Fibroblast of the conjunctiva (primary cell): ENCODE measurements around the gene NDUFV2.
A peak's percentile ranks its signal among the peaks of the same experiment; 100 is the strongest.
"Not testable (repeated sequence)": the region's sequence is repeated elsewhere in the genome, so short reads cannot be mapped to it uniquely, and the experiment has no call there.

Source experiments
- DNase-seq: peaks from one replicate; pipeline ENCODE4 v3.0.0-alpha.2; 2010; ENCODE audit warnings: low read depth

The NDUFV2 gene

DNA sequence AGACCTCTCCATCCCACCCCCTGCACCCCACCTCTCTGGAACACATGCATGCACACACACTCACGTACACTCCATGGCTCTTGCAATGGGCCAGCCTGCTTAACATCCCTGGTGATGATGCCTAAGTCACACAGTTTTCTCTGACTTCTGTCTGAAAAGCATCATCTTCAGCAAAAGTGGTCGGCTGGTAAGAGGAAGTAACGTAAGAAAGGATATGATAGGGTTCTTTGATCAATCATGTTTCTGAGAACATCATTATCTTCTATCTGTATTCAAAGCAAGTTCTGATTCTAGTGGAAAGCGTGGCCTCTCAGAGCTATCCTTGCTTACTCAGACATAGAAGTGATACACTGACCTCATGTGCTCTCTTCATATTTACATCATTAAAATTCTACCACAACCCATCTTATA, 11.4 kb upstream of the NDUFV2 start:
- DNase-seq, result no peak

DNA sequence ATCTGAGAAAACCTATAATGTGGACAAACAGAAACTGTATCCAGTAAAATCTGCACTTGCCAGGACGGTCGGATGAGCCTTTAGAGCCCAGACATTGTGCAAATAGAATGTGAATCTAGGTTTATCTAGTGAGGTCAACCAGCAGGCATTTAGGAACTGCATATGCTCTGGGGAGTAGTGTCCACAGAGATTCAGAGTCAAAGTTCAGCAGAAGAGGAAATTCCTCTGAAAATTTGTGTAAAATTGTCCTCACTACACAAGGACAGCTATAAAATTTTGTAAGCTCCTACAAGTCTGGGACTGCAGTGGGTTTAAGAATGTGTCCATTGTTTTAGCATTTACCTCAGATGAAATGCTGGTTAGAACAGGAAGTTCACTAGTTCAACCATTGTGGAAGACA, 9.8 kb upstream of the NDUFV2 start:
- no peak for DNase-seq

DNA sequence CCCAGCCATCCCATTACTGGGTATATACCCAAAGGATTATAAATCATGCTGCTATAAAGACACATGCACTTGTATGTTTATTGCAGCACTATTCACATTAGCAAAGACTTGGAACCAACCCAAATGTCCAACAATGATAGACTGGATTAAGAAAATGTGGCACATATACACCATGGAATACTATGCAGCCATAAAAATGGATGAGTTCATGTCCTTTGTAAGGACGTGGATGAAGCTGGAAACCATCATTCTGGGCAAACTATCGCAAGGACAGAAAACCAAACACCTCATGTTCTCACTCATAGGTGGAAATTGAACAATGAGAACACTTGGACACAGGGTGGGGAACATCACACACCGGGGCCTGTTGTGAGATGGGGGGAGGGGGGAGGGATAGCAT, 9.4 kb upstream of the NDUFV2 start:
- not testable (repeated sequence) for DNase-seq

DNA sequence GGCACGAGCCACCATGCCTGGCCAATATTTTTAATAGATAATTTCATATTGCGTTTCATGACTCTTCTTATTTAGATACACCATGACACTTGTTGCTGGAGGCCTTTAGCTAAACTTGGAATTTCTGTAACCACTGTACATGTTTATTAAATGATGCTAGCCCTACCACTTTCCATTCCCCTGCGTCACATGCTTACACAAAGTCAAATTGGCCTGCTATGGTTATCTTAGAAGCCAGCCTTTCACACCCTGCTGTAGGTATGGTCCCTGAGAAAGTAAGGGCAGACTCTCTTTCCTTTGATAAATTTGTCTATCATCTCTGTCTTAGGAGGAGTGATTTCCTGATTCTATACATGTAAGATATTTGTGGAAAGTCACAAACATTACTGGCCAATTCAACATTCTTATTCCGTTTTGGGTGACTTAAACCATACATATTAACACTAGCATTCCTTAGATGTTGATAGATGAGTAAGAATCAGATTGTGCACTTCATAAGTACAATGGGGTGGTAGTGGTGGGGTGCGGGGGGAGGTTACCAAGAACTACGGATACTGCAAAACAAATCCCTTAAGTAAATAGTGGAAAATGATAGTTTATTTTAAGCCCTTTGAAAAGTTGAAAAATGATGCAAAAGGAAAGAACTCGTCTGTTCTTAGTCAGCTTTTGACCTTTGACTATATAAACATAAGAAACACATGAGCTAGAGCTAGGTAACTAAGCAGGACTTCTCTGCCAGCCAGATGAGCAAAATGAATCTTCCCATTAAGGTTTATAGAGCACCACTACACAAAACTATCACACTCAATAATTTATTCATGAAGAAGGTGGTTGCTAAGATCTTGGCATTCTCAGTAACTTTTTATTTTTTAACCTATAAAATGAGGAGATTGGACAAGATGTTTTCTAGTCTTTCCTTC, 7.9 kb upstream of the NDUFV2 start:
- peak; percentile 86 for DNase-seq

DNA sequence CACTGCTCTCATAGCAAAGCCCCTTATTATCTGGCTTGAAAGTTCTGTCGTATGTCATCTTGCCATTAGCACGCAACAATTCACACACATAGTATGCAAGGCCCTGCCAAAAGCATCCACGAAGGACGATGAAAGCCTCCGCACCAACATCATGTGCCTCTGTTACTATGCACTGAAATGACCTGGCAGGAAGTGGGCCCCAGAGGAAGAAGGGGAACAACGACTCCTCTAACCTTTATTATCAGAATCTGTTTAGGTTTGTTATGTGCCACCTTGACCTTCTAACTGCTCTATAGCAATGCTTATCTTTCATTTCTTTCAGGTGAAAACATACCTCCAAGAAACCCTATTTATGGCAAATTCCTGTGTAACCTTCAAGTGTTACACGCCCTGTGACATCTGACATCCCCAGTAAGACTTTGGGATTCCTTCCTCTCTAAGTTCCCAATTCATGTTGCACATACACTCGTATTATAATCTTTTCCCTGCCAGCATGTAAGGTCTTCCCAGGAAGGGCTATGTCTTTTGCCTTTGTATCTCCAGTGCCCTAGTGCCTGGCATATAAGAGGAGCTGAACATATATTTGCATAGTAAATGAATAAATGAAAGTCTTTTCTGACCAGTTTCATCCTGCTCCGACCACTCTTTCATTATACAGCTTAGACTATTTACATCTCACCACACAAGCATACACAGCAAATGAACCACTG, 7.0 kb upstream of the NDUFV2 start:
- DNase-seq, result no peak

DNA sequence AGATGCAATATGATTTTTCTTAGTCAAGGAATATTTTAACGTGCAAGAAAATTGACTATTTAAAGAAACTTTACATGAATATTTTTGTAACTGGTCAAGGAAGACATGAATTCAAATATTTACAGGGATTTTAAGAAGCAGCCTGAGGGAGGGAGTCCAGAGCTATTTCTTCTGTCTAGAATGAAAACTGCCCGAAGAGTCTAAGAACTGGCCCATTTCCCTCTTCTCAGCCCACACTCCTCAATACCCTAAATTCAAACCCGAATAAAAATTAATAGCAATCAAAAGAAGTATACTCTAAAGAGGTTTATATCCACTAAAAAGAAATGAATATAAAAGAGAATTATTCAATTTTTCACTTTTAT, 6.5 kb upstream of the NDUFV2 start:
- no peak for DNase-seq

DNA sequence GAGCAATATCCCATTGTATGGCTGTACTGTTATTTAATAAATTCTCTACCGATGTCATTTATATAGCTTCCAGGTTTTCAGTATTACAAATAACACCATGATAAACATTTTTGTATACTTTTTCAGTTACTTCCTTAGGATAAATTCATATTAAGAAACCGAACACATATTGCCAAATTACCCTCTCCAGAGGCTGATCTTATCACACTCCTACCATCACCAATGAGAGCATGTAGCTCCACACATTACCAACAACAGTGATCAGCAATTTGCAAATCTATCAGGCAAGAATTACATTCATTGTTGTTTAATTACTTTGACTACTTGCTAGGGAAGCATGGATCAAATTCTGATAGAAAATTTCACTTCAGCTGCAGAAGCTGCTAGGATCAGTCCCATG, 5.8 kb upstream of the NDUFV2 start:
- DNase-seq, result no peak

DNA sequence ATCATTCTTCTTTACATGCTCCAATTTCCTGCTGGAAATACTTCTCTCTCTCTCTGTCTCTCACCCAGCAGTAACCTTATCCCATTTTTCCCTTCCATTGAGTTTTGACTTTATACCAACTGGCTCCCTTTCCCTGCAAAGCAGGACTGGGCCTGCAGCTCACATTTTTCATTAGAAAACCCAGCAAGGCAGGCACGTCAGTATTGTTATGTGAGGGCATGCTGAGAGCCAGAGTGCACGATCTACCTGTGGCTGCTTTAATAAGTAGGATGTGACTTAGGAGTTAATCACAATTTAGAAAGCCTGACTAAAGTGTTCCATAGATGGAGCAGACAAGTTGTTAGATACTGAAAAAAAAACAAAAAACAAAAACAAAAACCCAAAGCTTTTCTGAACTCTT, 5.2 kb upstream of the NDUFV2 start:
- DNase-seq, result no peak

DNA sequence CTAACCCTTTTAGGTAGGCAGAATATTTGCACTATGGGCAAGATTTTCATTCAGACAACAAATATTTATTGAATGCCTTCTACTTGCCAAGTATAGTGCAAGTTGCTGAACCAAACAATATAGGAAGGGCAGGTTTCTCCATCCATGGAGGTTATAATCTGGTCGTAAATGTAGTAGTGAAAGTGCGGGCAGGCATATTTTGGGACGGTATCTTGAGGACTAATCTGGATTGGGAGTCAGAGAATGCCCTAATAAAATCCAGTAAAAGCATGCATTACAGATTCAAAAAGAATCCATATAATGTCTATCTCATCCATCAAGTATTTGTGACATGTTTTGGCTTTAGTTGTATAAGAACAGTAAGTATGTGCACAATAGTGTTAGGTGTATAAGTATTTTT, 1.7 kb upstream of the NDUFV2 start:
- DNase-seq, result no peak

DNA sequence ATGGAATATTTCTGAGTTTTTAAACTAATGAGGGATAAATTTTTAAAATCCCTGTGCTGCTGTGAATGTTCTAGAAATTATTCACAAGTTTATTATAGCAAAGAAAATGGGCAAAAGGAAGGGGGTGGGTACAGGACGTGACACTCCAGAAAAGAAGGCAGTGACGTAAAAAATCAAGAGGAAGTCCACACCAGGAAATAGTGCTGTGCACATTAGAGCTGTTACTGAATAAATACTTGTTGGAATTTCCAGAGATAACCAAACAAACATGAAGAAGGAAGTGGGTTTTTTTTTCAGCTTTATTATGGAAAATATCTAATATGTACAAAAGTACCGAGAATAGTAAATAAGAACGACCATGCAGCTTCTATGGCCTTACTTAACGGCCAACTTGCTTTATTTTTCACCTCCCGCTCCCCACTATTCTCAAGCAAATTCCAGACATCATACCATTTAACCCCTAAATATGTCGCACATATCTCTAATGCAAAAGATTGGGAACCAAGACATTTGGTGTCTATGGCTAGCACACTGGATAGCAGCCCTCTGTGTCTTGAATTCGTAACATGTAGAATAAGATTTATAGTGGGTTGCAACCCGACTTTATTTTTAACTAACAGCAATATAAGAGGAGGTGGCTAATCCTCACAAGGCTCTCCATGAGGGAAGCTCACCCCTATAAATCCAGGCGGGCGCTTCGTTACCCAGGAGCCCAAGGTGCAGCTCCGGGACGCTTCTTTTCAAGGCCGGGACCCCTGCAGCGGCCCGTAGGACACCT, 580 bp upstream of the NDUFV2 start:
- peak; percentile 49 for DNase-seq

DNA sequence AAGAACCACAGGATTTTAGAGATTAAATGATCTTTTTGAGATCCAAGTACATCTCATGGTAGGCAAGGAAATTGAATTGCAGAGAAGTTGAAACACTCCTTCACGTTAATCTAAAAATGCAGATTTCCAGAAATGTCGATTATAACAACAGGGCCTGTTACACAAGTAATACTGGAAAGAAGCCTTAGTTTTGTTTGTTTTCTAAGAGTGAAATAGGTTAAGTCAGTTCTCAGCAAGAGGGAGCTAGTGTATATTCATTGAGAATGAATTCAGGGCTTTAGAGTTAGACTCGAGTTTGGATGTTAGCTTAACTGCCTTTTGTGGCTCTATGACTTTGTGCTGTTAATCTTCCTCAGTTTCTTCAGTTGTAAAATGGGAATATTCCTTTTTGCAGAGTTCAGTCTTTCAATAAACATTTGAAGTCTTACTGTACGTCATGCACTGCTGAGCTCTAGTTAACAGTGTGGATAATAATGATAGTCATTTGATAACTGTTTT, 926 bp downstream of the NDUFV2 start:
- peak; percentile 29 for DNase-seq

DNA sequence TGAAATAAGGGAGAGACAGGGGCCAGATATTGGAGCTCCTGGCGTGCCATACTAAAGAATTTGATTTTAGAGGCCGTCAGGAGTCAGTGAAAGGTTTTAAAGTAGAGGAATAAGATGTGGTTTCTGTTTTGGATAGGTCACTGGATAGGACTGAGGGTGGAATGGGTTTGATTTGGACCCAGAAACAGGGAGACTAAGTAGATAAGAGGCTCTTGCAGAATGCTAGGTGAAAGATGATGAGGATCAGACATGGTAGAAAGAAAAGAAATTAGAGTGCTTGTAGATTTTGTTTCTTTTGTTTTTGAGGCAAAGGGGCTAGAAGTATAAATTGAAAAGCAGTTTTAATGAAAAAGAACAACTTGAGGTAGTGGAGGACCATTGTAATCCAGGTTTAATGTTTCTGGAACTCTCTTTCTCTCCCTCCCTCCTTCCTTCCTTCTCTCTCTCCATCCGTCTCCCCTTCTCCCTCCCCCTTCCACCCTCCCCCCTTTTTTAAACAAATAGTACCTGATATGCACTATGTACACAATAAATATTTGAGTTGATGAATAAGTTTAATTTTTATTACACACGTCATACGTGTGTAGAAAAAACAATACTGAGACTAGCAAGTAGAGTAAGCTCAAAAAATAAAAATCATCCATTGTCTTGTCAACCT, 1.9 kb downstream of the NDUFV2 start:
- no peak for DNase-seq

DNA sequence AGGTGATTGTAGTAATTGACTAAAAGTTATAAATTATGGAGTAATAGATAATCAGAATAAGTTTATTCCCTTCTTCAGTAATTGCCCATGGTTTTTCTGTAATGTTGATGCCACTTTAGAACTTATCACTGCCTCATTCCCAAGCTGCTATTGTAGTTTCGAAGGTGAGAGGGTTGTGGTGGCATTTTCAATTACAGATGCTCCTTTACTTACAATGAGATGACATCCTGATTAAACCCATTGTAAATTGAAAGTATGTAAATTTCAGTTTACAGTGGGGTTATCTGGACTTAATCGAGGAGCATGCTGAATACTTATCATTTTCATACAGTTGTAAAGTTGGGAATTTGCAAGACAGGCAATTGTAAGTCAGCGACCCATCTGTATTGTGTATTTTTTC, 2.9 kb downstream of the NDUFV2 start:
- DNase-seq, result no peak

DNA sequence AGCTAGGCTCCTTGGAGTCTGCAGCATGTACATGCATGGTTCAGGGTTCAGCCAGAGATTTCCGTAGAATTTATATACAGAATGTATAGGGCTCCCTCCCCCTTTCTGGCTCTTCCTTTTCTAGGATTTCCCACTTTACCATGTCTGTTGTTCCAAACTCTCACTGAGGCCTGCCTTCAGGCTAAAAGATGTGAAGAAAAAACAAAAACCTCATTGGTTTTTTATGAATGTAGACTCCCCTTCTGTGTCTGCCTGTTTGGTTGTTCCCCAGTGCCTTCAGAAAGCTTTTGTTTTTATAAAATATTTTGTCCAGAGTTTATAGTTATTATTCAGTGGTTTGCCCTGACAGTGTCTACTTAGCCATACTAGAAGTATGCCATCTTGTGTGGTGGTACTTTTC, 3.6 kb downstream of the NDUFV2 start:
- no peak for DNase-seq

DNA sequence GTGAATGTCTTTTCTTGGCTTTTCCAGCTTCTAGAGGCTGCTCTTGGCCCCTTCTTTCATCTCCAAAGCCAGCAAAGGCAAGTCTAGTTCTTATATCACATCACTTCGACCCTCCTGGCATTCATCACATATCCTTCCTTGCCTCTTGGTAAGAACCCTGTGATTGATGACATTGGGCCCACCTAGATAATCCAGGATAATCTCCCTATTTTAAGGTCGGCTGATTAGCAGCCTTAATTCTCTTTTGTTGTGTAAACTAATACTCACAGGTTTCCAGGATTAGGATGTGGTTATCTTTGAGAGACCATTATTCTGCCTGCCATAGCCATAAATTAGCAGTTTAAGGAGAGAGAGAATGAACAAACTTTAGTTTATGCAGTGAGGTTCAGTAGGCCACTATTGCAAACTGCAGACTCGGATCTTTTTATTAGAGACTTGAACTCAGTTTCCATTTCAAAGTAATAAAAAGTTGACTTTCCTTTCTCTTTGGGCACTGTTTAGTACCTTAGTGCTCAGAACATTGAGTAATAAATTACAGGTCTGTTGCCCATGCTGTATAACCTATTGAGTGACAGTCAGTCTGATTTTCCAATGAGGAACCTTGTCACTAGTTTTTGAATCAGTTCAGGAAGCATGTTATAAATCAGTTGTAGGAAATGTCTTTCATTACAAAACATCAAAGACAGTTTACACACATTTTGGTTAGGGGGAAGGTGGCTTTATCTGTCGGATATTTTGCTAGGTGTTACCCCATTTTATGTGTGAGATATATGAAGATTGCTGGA, 4.5 kb downstream of the NDUFV2 start:
- no peak for DNase-seq

DNA sequence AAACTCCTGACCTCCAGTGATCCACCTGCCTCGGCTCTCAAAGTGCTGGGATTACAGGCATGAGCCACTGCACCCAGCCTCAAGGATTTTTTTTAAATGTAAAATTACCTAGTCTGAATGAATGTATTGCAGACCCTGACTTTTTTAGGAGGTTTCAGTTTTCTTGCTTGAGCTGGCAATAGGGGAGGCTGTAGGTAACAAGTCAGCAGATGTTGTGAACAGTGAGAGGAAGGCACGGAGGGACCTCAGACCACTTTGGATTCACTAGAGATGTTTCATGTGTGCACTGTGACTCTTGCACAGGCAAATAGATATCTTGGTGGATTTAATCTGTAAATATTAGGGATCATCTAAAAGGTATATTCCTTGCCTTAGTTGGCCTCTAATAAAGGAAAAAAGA, 6.4 kb downstream of the NDUFV2 start:
- no peak for DNase-seq

DNA sequence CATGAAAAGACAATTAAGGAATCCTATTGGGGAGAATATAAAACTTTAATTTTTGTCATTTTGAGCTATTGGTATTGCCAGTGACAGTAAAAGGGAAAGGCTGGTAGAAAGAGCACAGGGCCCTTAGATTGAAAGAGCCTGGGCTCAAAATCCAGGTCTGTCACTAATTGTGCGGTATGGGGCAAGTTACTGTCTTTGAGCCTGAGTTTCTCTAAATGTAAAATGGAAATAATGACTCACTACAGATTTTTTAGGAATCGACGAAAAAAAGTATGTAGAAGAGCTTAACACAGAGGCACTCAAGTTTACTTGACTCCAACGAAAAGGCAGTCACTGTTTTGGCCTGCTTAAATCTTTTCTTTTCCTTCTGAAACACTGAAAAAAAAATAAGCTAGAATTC, 7.0 kb downstream of the NDUFV2 start:
- peak; percentile 55 for DNase-seq

DNA sequence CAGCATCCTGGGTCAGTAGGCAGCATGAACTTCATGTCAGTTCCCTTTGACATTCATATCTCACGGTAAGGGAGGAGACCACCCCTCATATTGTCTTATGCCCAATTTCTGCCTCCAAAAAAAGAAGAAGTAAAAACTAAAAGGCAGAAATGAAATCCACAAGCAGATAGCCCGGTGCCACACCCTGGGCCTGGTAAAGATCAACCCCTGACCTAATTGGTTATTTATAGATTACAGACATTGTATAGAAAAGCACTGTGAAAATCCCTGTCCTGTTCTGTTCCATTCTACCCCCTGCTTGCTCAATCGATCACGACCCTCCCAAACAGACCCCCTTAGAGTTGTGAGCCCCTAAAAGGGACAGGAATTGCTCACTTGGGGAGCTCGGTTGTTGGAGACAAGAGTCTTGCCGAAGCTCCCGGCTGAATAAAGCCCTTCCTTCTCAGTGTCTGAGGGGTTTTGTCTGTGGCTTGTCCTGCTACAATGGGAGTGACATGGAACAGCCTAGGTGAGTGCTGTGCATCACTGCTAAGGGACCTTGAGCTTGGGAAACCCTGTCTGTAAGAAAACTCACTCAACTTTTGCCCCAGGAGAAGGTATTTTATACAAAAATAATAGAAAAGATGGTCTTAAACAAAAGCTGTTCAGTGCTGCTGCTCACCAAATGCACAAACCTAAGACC, 11.1 kb downstream of the NDUFV2 start:
- no peak for DNase-seq

DNA sequence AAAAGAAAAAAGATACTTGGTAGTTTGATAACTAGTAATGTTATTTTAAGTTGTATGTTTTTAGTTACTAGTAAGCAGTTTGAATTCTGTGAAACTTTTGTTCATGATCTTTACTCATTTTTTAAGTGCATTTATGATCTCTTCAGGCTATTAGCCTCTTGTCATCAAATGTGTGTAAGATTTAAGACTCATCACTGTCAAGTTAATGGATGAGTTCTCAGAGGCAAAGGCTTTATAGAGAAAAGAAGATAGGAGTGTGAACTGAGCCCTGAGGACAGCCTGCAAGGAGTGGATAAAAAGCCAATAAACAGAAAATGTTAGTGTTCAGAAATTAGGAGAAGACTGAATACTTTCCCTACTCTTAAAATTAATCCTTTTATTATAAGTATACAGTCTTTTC, 13.5 kb downstream of the NDUFV2 start:
- DNase-seq, result no peak

DNA sequence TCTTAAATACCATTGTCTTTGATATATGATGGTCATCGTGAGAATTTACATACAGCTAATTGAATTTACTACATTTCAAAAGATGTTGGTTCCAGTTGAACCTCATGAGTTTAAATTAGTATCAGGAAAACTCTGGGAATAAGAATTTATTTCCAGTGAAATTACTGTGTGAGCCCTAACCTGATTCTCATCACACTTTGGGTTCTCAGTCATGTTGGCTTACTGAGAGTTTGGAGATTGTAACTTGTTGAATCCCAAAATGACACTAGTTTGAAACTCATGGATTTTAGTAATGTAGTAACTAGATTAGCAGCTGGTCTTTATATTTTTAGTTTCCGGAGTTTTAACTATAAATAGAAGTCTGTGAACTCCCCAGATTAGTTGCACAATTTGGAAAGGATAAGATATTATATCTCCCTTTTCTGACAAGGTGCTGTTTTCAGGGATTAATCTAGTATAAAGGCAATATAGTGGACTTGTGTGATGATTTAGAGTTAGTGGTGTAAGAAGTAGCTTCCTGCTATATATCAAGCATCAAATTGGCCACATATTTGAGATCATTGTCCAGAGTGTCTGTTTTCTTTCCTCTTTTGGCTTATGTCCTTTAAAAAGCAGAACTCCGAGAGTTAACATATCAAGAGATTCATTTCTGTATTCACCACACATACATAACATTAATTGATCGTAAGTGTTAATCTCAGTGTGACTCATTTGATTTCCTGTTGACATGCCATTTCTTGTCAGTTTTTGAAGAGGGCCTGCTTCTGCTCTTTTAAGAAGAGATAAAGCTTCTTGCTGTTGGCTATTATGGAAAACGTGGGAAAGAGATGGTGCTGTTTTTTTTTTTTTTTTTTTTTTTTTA, 15.7 kb downstream of the NDUFV2 start:
- no peak for DNase-seq
